Liver (tissue), 9 donors: ENCODE measurements around the gene F7. TPM values are rescaled to one million over a fixed set of nuclear protein-coding genes. Genes with fewer than 3 reads are reported as not detected.

Experiments
- DNase-seq: peaks from one replicate; pipeline ENCODE4 v3.0.0-alpha.2; 2017; ENCODE audit warnings: low spot score
- H3K27ac ChIP-seq, 2 donors: one replicate each; pipeline ENCODE4 v1.7.0; 2013; ENCODE audit warnings: inconsistent platforms in 2 of 2, low read length in 2 of 2, control low read depth in 1 of 2, low read depth in 1 of 2, mild to moderate bottlenecking in 1 of 2
- H3K27me3 ChIP-seq, 4 donors: one replicate each; pipeline versions ENCODE4 v1.6.1 to v1.7.0; 2013; ENCODE audit warnings: low read length in 3 of 4, inconsistent platforms in 1 of 4, mild to moderate bottlenecking in 1 of 4, moderate library complexity in 1 of 4; ENCODE audit not compliant: control insufficient read depth in 4 of 4, insufficient read depth in 4 of 4
- H3K36me3 ChIP-seq, 4 donors: one replicate each; pipeline versions ENCODE4 v1.6.1 to v1.7.0; 2013; ENCODE audit warnings: low read length in 3 of 4, mild to moderate bottlenecking in 3 of 4, low read depth in 1 of 4, moderate library complexity in 1 of 4; ENCODE audit not compliant: control insufficient read depth in 4 of 4, insufficient read depth in 3 of 4
- H3K4me1 ChIP-seq, 4 donors: one replicate each; pipeline versions ENCODE4 v1.6.1 to v1.7.0; 2013; ENCODE audit warnings: low read length in 3 of 4, mild to moderate bottlenecking in 3 of 4, moderate library complexity in 1 of 4; ENCODE audit not compliant: control insufficient read depth in 4 of 4, insufficient read depth in 4 of 4
- H3K4me3 ChIP-seq, 3 donors: one replicate each; pipeline versions ENCODE4 v1.6.1 to v1.7.0; 2013; ENCODE audit warnings: low read length in 3 of 3, control low read depth in 1 of 3, low read depth in 1 of 3, mild to moderate bottlenecking in 1 of 3
- H3K9ac ChIP-seq, 2 donors: one replicate each; pipeline ENCODE4 v1.7.0; 2013; ENCODE audit warnings: low read length in 2 of 2, mild to moderate bottlenecking in 2 of 2, moderate library complexity in 2 of 2, control low read depth in 1 of 2, low read depth in 1 of 2
- H3K9me3 ChIP-seq, 4 donors: one replicate each; pipeline versions ENCODE4 v1.6.1 to v1.7.0; 2013; ENCODE audit warnings: low read length in 3 of 4; ENCODE audit not compliant: control insufficient read depth in 4 of 4
- ATF3 ChIP-seq: IDR thresholded peaks from 2 replicates; pipeline ENCODE4 v1.6.1; 2016; ENCODE audit warnings: antibody characterized with exemption
- CTCF ChIP-seq: fragments of 150-350 bp; IDR thresholded peaks from 2 replicates; pipeline ENCODE4 v1.5.1; 2017; ENCODE audit warnings: improper control_type of control experiment, low read depth, low read length; ENCODE audit not compliant: missing input control
- FOXA1 ChIP-seq: IDR thresholded peaks from 2 replicates; pipeline ENCODE4 v1.6.1; 2016; ENCODE audit warnings: antibody characterized with exemption
- FOXA2 ChIP-seq: IDR thresholded peaks from 2 replicates; pipeline ENCODE4 v1.6.1; 2016; ENCODE audit warnings: antibody characterized with exemption
- GABPA ChIP-seq, 2 donors: IDR thresholded peaks in 1 of 2; conservative IDR thresholded peaks in 1 of 2; 2 replicates each; pipeline ENCODE4 v1.6.1; 2016; ENCODE audit warnings: antibody characterized with exemption in 2 of 2, mild to moderate bottlenecking in 1 of 2, moderate library complexity in 1 of 2
- HNF4A ChIP-seq, 2 donors: conservative IDR thresholded peaks; 2 replicates each; pipeline ENCODE4 v1.6.1; 2016; ENCODE audit warnings: antibody characterized with exemption in 2 of 2, mild to moderate bottlenecking in 2 of 2
- HNF4G ChIP-seq: IDR thresholded peaks from 2 replicates; pipeline ENCODE4 v1.6.1; 2016; ENCODE audit warnings: antibody characterized with exemption
- JUND ChIP-seq, 2 donors: IDR thresholded peaks; 2 replicates each; pipeline ENCODE4 v1.6.1; 2016; ENCODE audit warnings: antibody characterized with exemption in 2 of 2
- MAX ChIP-seq: IDR thresholded peaks from 2 replicates; pipeline ENCODE4 v1.6.1; 2016; ENCODE audit warnings: antibody characterized with exemption
- NR2F2 ChIP-seq: IDR thresholded peaks from 2 replicates; pipeline ENCODE4 v1.6.1; 2016; ENCODE audit warnings: antibody characterized with exemption
- REST ChIP-seq: IDR thresholded peaks from 2 replicates; pipeline ENCODE4 v1.6.1; 2016; ENCODE audit warnings: antibody characterized with exemption, mild to moderate bottlenecking
- RXRA ChIP-seq, 2 donors: IDR thresholded peaks; 2 replicates each; pipeline ENCODE4 v1.6.1; 2017 to 2018; ENCODE audit warnings: antibody characterized with exemption in 2 of 2, mild to moderate bottlenecking in 1 of 2
- SP1 ChIP-seq: IDR thresholded peaks from 2 replicates; pipeline ENCODE4 v1.6.1; 2018; ENCODE audit warnings: antibody characterized with exemption, mild to moderate bottlenecking
- TAF1 ChIP-seq: conservative IDR thresholded peaks from 2 replicates; pipeline ENCODE4 v1.6.1; 2016; ENCODE audit warnings: antibody characterized with exemption, mild to moderate bottlenecking
- YY1 ChIP-seq: IDR thresholded peaks from 2 replicates; pipeline ENCODE4 v1.6.1; 2016; ENCODE audit warnings: antibody characterized with exemption, mild to moderate bottlenecking
- ZBTB33 ChIP-seq: IDR thresholded peaks from 2 replicates; pipeline ENCODE4 v1.6.1; 2016; ENCODE audit warnings: antibody characterized with exemption
- WGBS: extraction: QIAGEN DNeasy Blood & Tissue Kit; methylation state at CpG from one replicate; pipeline ENCODE4 v1.1.7; 2013; 5-methylcytosine and 5-hydroxymethylcytosine counted together
- polyA plus RNA-seq, 2 donors: library from polyadenylated mRNA; stranded (reverse) in 1 of 2; unstranded in 1 of 2; fragments of 200-250 nt in 1 of 2; fragments of >200 nt in 1 of 2; fragmentation: Nextera tagmentation in 1 of 2; extraction: Ambion mirVana in 1 of 2; gene quantifications; one replicate each; pipeline versions ENCODE4 v1.2.1 to v1.2.3, GENCODE V29; 2013 to 2015
- total RNA-seq, 2 donors: library from RNA; depleted of rRNA; stranded (reverse); fragments of >200 nt; gene quantifications; one replicate each; pipeline ENCODE4 v1.2.3, GENCODE V29; 2014
- donor health status: healthy.
- donor health status: healthy.
- donor health status: healthy.
- donor health status: healthy.
- donor health status: healthy.

The F7 gene
- total and polyA plus RNA-seq, 4 donors, result 46.6 to 92.6 (median 66.2) TPM

GRCh38 chr13:113072376-113072775 is 33.2 kb upstream of the F7 start:
- H3K9me3 ChIP-seq, result no peaks in the 10 kb centered on the region
- H3K27ac ChIP-seq, result no peak overlapping the region
- TF ChIP-seq MAX, result no peak
- no peak for TF ChIP-seq ATF3
- no peak for TF ChIP-seq YY1
- no peak for TF ChIP-seq NR2F2
- TF ChIP-seq HNF4A (conservative IDR thresholded peaks at IDR 0.05), result no peak
- TF ChIP-seq RXRA (IDR thresholded peaks at IDR 0.05), result no peak
- TF ChIP-seq FOXA1, result no peak
- no peak for TF ChIP-seq GABPA (IDR thresholded peaks at IDR 0.05 in 1 of 2, conservative IDR thresholded peaks at IDR 0.05 in 1 of 2)
- no peak for TF ChIP-seq CTCF
- no peak for TF ChIP-seq TAF1
- no peak for TF ChIP-seq ZBTB33
- no peak for TF ChIP-seq FOXA2
- TF ChIP-seq REST, result no peak
- no peak for TF ChIP-seq JUND (IDR thresholded peaks at IDR 0.05)
- H3K4me1 ChIP-seq, result no peaks in the 10 kb centered on the region
- no peak overlapping the region for H3K4me3 ChIP-seq
- no peaks in the 10 kb centered on the region for H3K27me3 ChIP-seq
- peaks cover 5 to 38% (median 5%) of the 10 kb centered on the region in 4 donors for H3K36me3 ChIP-seq
- 87% methylated on average over 3 of the region's 3 CpGs for WGBS
- H3K9ac ChIP-seq, result no peak overlapping the region
- DNase-seq, result no peak

- no peak for TF ChIP-seq ATF3
- no peak for TF ChIP-seq HNF4A (conservative IDR thresholded peaks at IDR 0.05)
- no peak for TF ChIP-seq ZBTB33
- no peak for TF ChIP-seq FOXA1
- no peak for TF ChIP-seq RXRA (IDR thresholded peaks at IDR 0.05)
- no peak for TF ChIP-seq SP1
- TF ChIP-seq HNF4G, result no peak
- Histone ChIP-seq H3K36me3 (peaks cover 5 to 40% (median 8%) of the 10 kb centered on the region in 4 donors), H3K27ac (no peak overlapping the region), H3K27me3 (no peaks in the 10 kb centered on the region), H3K4me3 (no peak overlapping the region), H3K9me3 (no peaks in the 10 kb centered on the region), H3K4me1 (no peaks in the 10 kb centered on the region), H3K9ac (no peak overlapping the region)
- 97% methylated on average over 11 of the region's 11 CpGs for WGBS
- no peak for DNase-seq
Measured at GRCh38 chr13:113073942-113074341, 31.6 kb upstream of the F7 start.
